ENCODE data around the gene VWA8. TPM values are rescaled to one million over a fixed set of nuclear protein-coding genes. Genes with fewer than 3 reads are reported as not detected.
"Not testable (repeated sequence)": the region's sequence is repeated elsewhere in the genome, so short reads cannot be mapped to it uniquely, and the experiment has no call there.

Gene VWA8
- total RNA-seq, 1 donor, result 21.4 TPM

DNA sequence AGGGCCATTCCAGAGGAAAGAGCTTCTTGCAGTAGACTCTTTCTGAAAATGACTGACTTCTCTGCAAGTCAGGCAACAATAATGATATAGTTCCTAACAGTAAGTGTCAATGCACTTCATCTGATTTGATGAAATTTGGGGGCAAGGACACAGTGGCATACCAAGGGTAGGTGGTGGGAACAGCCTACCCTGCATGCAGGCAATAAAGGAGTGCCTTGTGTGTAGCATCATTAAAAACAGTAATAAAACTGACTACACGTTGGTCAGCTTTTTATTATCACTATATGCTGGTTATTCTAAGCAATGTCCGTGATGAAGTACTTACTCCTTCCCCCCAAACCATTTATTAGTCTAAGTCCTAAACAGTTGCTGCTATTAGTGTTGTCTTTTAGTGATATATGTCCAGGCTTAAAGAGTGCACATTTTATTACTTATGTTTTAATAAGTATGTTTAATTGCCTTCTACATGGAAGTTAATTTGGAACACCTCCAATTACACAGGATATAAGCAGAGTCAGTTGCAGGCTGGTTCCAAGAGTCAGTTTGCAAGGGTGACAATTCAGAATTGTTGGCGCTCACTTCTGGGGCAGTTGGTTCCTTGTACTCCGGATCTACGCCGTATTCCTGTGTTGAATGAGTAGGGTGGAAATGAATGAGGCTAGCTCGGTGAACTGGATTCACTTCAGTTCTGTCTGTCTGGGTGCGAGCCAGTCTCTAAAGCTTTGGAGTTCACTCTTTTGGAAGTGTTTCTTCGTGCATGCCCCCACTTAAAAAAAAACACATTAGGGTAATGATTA, 419.6 kb downstream of the VWA8 start:
- Histone ChIP-seq H3K4me2 (ENCODE audit: insufficient read depth, low read length) (no peak overlapping the region), H3K4me3 (ENCODE audit: insufficient read depth, low read length) (no peak overlapping the region), H3K36me3 (ENCODE audit: insufficient read depth, low read length) (no peaks in the 10 kb centered on the region), H4K20me1 (ENCODE audit: insufficient read depth, low read length) (no peaks in the 10 kb centered on the region), H3K27me3 (ENCODE audit: insufficient read depth, low read length) (peaks cover 4% of the 10 kb centered on the region), H3K9me3 (ENCODE audit: low read depth, low read length) (no peaks in the 10 kb centered on the region), H3K27ac (ENCODE audit: low read depth, low read length) (no peak overlapping the region), H3K4me1 (ENCODE audit: insufficient read depth, low read length) (peaks cover 11% of the 10 kb centered on the region), H2AFZ (ENCODE audit: low read length) (no peak overlapping the region), H3K79me2 (ENCODE audit: insufficient read depth, low read length) (no peaks in the 10 kb centered on the region)
- TF ChIP-seq, protein P1, sequence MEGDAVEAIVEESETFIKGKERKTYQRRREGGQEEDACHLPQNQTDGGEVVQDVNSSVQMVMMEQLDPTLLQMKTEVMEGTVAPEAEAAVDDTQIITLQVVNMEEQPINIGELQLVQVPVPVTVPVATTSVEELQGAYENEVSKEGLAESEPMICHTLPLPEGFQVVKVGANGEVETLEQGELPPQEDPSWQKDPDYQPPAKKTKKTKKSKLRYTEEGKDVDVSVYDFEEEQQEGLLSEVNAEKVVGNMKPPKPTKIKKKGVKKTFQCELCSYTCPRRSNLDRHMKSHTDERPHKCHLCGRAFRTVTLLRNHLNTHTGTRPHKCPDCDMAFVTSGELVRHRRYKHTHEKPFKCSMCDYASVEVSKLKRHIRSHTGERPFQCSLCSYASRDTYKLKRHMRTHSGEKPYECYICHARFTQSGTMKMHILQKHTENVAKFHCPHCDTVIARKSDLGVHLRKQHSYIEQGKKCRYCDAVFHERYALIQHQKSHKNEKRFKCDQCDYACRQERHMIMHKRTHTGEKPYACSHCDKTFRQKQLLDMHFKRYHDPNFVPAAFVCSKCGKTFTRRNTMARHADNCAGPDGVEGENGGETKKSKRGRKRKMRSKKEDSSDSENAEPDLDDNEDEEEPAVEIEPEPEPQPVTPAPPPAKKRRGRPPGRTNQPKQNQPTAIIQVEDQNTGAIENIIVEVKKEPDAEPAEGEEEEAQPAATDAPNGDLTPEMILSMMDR (IDR thresholded peaks at IDR 0.05; ENCODE audit: extremely low read depth, low read depth, low read length), result no peak
- peak; percentile 76 for DNase-seq (ENCODE audit: insufficient read length, low spot score, missing footprints)

GRCh38 chr13:41540240-41540639, 420.7 kb downstream of the VWA8 start:
- H4K20me1 ChIP-seq (ENCODE audit: insufficient read depth, low read length); H3K27me3 ChIP-seq (ENCODE audit: insufficient read depth, low read length); H3K9me3 ChIP-seq (ENCODE audit: low read depth, low read length); H3K4me2 ChIP-seq (ENCODE audit: insufficient read depth, low read length); H3K79me2 ChIP-seq (ENCODE audit: insufficient read depth, low read length); H3K4me1 ChIP-seq (ENCODE audit: insufficient read depth, low read length); H2AFZ ChIP-seq (ENCODE audit: low read length); H3K4me3 ChIP-seq (ENCODE audit: insufficient read depth, low read length); DNase-seq (ENCODE audit: insufficient read length, low spot score, missing footprints); H3K27ac ChIP-seq (ENCODE audit: low read depth, low read length); H3K36me3 ChIP-seq (ENCODE audit: insufficient read depth, low read length): not testable (repeated sequence)

DNA sequence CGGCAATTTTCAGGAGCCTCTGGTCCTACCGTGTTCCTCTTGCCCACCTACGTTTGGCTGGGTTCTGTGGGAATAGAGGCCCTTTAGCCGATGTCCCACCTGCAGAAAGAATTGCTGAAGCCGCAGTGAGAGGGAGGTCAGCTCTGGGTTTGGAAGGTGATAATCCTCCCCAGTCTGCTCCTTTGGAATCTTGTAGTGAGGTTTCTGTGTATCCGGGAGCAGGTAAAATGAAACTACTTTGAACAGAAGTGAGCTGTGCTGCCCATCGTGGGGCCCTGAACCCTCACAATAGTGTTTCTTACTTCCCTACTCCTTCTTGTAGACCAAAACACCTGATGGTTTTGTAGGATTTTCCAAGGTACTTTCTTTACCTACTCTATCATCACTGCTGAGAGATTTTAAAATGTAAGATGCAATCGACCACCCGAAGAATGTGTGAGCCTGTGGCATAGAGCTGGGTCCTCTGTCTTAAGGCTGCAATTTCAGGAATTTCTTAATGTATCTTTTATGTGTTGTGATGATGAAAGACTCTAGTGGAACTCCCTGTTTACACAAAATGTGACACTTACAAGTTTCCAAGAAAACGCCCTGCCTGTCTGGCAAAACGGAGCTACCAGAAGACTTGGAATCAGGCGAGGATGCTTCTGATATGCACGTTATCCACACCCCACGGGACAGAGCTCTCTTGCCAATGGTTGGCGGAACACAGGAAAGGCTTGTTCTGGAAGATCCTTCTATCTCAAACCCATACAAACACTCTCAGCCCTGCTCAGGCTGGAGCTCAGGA, 427.4 kb downstream of the VWA8 start:
- Histone ChIP-seq H2AFZ (ENCODE audit: low read length) (peak overlapping the region; percentile 67), H3K36me3 (ENCODE audit: insufficient read depth, low read length) (no peaks in the 10 kb centered on the region)

DNA sequence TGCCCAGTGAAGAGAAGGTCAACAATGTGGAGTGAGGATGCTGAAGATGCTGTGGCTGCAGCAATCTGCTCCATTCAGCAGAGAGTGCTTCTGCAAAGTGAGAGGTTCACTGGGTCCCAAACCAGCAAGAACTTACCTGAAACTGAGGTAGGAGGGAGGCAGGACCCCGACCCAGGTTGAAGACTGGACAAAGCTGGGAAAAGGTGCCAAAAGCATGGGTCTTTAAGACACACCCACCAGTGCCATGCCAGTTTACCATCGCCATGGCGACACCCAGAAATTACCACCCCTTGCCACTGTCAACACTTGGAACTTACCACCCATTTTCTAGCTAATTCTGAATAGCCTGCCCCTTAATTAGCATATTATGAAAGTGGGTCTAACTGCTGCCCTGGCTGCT, 432.9 kb downstream of the VWA8 start:
- peaks cover 9% of the 10 kb centered on the region for H3K27me3 ChIP-seq (ENCODE audit: insufficient read depth, low read length)
- TF ChIP-seq, protein P1 (IDR thresholded peaks at IDR 0.05; ENCODE audit: extremely low read depth, low read depth, low read length), result no peak
- H2AFZ ChIP-seq (ENCODE audit: low read length), result no peak overlapping the region

More for the DNA sequence above, 427.4 kb downstream of the VWA8 start:
- H3K27me3 ChIP-seq (ENCODE audit: insufficient read depth, low read length), result no peaks in the 10 kb centered on the region
- TF ChIP-seq, protein P1 (IDR thresholded peaks at IDR 0.05; ENCODE audit: extremely low read depth, low read depth, low read length), result no peak
- peak overlapping the region; percentile 38 for H3K4me3 ChIP-seq (ENCODE audit: insufficient read depth, low read length)
- no peak overlapping the region for H3K27ac ChIP-seq (ENCODE audit: low read depth, low read length)
- no peaks in the 10 kb centered on the region for H3K79me2 ChIP-seq (ENCODE audit: insufficient read depth, low read length)
- no peaks in the 10 kb centered on the region for H3K9me3 ChIP-seq (ENCODE audit: low read depth, low read length)
- peak overlapping the region; percentile 78 for H3K4me2 ChIP-seq (ENCODE audit: insufficient read depth, low read length)
- no peak for DNase-seq (ENCODE audit: insufficient read length, low spot score, missing footprints)
- H3K4me1 ChIP-seq (ENCODE audit: insufficient read depth, low read length), result peaks cover 4% of the 10 kb centered on the region
- H4K20me1 ChIP-seq (ENCODE audit: insufficient read depth, low read length), result no peaks in the 10 kb centered on the region

More for the DNA sequence above, 432.9 kb downstream of the VWA8 start:
- Histone ChIP-seq H3K36me3 (ENCODE audit: insufficient read depth, low read length) (no peaks in the 10 kb centered on the region), H3K79me2 (ENCODE audit: insufficient read depth, low read length) (no peaks in the 10 kb centered on the region), H3K4me2 (ENCODE audit: insufficient read depth, low read length) (no peak overlapping the region), H3K27ac (ENCODE audit: low read depth, low read length) (no peak overlapping the region), H3K4me1 (ENCODE audit: insufficient read depth, low read length) (no peaks in the 10 kb centered on the region), H3K9me3 (ENCODE audit: low read depth, low read length) (no peaks in the 10 kb centered on the region), H3K4me3 (ENCODE audit: insufficient read depth, low read length) (no peak overlapping the region), H4K20me1 (ENCODE audit: insufficient read depth, low read length) (no peaks in the 10 kb centered on the region)
- DNase-seq (ENCODE audit: insufficient read length, low spot score, missing footprints), result no peak
